Spleen (tissue), 7 donors: Measurements from ENCODE around the gene TTLL9.

Source experiments
- POLR2AphosphoS5 ChIP-seq, 3 donors: sonication (generic); formaldehyde crosslinking; IDR thresholded peaks; one replicate each; pipeline ENCODE4 v1.5.1; 2017; ENCODE audit warnings: antibody characterized with exemption in 3 of 3
- TF ChIP-seq, protein P1 (sequence below), 11 experiments: fragments of 200-600 bp in 7 of 11; fragments of 450-650 bp in 4 of 11; sonication (generic) in 4 of 11; IDR thresholded peaks in 8 of 11; conservative IDR thresholded peaks in 3 of 11; 1 replicate in 7 of 11; 2 replicates in 4 of 11; pipeline versions ENCODE4 v1.4.0 to v1.8.0; 2016 to 2021; ENCODE audit warnings: antibody characterized with exemption in 11 of 11, inconsistent platforms in 4 of 11, mild to moderate bottlenecking in 1 of 11
- donor health status: DM: no; HTN: no; CAD: no; lungs with moderate emphysema.
- donor health status: DM: no; HTN: no; CAD: no.
- donor health status: DM: no; HTN: no; CAD: no.

DNA sequence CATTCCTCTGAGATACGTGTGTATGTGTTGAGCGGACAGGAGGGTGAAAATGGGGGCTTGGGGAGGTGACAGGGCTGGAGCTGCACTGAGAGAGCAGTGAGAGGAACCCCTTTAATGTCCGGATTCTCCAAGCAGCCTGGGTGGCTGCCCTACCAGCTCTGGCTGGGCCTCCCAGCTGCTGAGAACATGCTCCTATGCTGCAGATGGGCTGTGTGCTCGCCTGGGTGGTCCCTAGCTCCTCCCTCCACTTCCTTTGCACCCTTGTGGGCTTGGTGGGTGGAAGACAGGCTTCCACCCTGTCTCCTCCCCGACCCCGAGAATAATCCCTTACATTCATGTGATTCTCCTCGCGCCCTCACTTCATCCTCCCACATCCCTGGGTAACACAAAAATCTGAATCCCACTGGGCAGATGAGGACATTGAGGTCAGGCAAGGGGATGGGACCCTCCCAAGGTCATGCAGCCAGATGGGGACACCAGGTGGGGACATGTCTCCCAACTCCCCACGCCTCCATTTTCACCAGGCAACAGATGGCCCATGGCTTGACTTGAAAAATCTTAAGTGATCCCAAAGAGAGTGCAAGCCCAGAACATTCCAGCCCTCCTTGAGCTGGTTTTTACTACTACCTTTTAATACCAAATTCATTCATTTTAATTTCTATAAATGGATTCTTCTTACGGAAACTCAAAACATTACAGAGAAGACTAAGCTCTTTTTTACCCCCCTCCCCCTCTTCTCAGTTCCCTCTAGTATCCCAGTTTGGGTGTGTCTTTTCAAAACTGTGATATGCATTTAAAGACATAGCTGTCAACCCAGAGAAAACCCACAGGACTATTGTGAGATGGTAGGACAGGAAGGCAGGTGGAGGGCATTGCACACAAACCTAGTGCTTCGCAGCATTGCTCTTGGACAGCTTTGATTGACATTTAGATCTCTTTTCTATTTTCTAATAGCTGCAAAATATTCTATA is 86.4 kb downstream of the TTLL9 start:
- TF ChIP-seq, protein P1, sequence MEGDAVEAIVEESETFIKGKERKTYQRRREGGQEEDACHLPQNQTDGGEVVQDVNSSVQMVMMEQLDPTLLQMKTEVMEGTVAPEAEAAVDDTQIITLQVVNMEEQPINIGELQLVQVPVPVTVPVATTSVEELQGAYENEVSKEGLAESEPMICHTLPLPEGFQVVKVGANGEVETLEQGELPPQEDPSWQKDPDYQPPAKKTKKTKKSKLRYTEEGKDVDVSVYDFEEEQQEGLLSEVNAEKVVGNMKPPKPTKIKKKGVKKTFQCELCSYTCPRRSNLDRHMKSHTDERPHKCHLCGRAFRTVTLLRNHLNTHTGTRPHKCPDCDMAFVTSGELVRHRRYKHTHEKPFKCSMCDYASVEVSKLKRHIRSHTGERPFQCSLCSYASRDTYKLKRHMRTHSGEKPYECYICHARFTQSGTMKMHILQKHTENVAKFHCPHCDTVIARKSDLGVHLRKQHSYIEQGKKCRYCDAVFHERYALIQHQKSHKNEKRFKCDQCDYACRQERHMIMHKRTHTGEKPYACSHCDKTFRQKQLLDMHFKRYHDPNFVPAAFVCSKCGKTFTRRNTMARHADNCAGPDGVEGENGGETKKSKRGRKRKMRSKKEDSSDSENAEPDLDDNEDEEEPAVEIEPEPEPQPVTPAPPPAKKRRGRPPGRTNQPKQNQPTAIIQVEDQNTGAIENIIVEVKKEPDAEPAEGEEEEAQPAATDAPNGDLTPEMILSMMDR (IDR thresholded peaks at IDR 0.05 in 8 of 11, conservative IDR thresholded peaks at IDR 0.05 in 3 of 11), result no peak
- TF ChIP-seq POLR2AphosphoS5 (IDR thresholded peaks at IDR 0.05), result no peak
